ENCODE measurements around the gene PARD6B.
"Not testable (repeated sequence)": the region's sequence is repeated elsewhere in the genome, so short reads cannot be mapped to it uniquely, and the experiment has no call there.

Gene PARD6B

GRCh38 chr20:50776122-50776817, 44.9 kb downstream of the PARD6B start:
- DNase-seq = no peak

- no peak for DNase-seq
Observed at GRCh38 chr20:50777373-50777772, 46.0 kb downstream of the PARD6B start.

GRCh38 chr20:50778994-50779393, 47.6 kb downstream of the PARD6B start:
- DNase-seq = not testable (repeated sequence)

GRCh38 chr20:50783390-50783789, 52.0 kb downstream of the PARD6B start:
- DNase-seq = no peak

- DNase-seq = no peak
Observed at GRCh38 chr20:50783903-50784302, 52.5 kb downstream of the PARD6B start.

GRCh38 chr20:50784464-50784863, 53.1 kb downstream of the PARD6B start:
- DNase-seq = no peak

- DNase-seq = no peak
Observed at GRCh38 chr20:50786703-50787102, 55.3 kb downstream of the PARD6B start.

- DNase-seq = no peak
Observed at GRCh38 chr20:50787181-50787580, 55.8 kb downstream of the PARD6B start.

GRCh38 chr20:50788045-50788991, 56.9 kb downstream of the PARD6B start:
- DNase-seq = peak; percentile 22

- DNase-seq = no peak
Observed at GRCh38 chr20:50789968-50790650, 58.7 kb downstream of the PARD6B start.

GRCh38 chr20:50790651-50791277, 59.4 kb downstream of the PARD6B start:
- DNase-seq = peak; percentile 50

GRCh38 chr20:50792708-50793574, 61.6 kb downstream of the PARD6B start:
- no peak for DNase-seq

GRCh38 chr20:50793575-50794016, 62.2 kb downstream of the PARD6B start:
- not testable (repeated sequence) for DNase-seq

- no peak for DNase-seq
Observed at GRCh38 chr20:50794181-50794845, 62.9 kb downstream of the PARD6B start.

GRCh38 chr20:50794846-50795634, 63.7 kb downstream of the PARD6B start, which contains the start of gene BCAS4:
Gene BCAS4 (plus strand): TSS chr20:50795061. CDS start chr20:50795084, 23 bp downstream.
- DNase-seq = no peak

GRCh38 chr20:50797142-50797541, 65.8 kb downstream of the PARD6B start:
- no peak for DNase-seq

GRCh38 chr20:50798650-50799049, 67.3 kb downstream of the PARD6B start:
- no peak for DNase-seq

- DNase-seq = no peak
Observed at GRCh38 chr20:50799176-50799889, 68.0 kb downstream of the PARD6B start.

GRCh38 chr20:50799890-50800550, 68.6 kb downstream of the PARD6B start:
- no peak for DNase-seq
